K562 (cell line): ENCODE data around the gene DNAJC11. TPM values are rescaled to one million over a fixed set of nuclear protein-coding genes. Genes with fewer than 3 reads are reported as not detected.
A peak's percentile ranks its signal among the peaks of the same experiment; 100 is the strongest.

Source experiments
- ADNP ChIP-seq: fragments of 200-800 bp; sonication (Bioruptor generic); IDR thresholded peaks from 2 replicates; pipeline ENCODE4 v1.6.1; 2016; ENCODE audit warnings: missing genetic modification characterization, missing compliant biosample characterization
- CBX3 ChIP-seq, 2 experiments: IDR thresholded peaks; 1 replicate in 1 of 2; 2 replicates in 1 of 2; pipeline ENCODE4 v1.6.1; 2012; ENCODE audit warnings: inconsistent platforms in 2 of 2, low read length in 2 of 2, borderline replicate concordance in 1 of 2, control low read depth in 1 of 2
- EGR1 ChIP-seq: fragments of 450-650 bp; conservative IDR thresholded peaks from 2 replicates; pipeline ENCODE4 v1.6.1; 2017; ENCODE audit warnings: mild to moderate bottlenecking
- GABPB1 ChIP-seq: sonication (generic); formaldehyde crosslinking; IDR thresholded peaks from 2 replicates; pipeline ENCODE4 v1.8.0; 2022; ENCODE audit warnings: mild to moderate bottlenecking, missing genetic modification reagents
- IFI16 ChIP-seq: fragments of 250-450 bp; sonication (Bioruptor Pico); IDR thresholded peaks from 2 replicates; pipeline ENCODE4 v2.1.2; 2022; ENCODE audit warnings: mild to moderate bottlenecking, inconsistent platforms
- KDM2B ChIP-seq: fragments of 250-450 bp; sonication (Bioruptor Pico); IDR thresholded peaks from 2 replicates; pipeline ENCODE4 v1.8.0; 2021; ENCODE audit warnings: mild to moderate bottlenecking, moderate library complexity
- MED1 ChIP-seq: sonication (generic); formaldehyde crosslinking; IDR thresholded peaks from 2 replicates; pipeline ENCODE4 v1.8.1; 2023; ENCODE audit warnings: missing genetic modification reagents, borderline replicate concordance
- NCOR1 ChIP-seq: fragments of 450-650 bp; IDR thresholded peaks from 2 replicates; pipeline ENCODE4 v1.6.1; 2016; ENCODE audit warnings: mild to moderate bottlenecking, moderate library complexity
- NR2F6 ChIP-seq: fragments of 450-650 bp; formaldehyde crosslinking; IDR thresholded peaks from 2 replicates; pipeline ENCODE4 v1.4.0; 2020; ENCODE audit warnings: mild to moderate bottlenecking
- PCBP2 ChIP-seq: fragments of 200-400 bp; formaldehyde crosslinking; IDR thresholded peaks from 2 replicates; pipeline ENCODE4 v1.6.1; 2018; ENCODE audit warnings: low read length, low read depth, mild to moderate bottlenecking, moderate library complexity; ENCODE audit not compliant: poor library complexity, severe bottlenecking
- RUNX1 ChIP-seq: sonication (generic); IDR thresholded peaks from 2 replicates; pipeline ENCODE4 v1.6.1; 2016; ENCODE audit warnings: antibody characterized with exemption, low read depth
- SNIP1 ChIP-seq: fragments of 450-650 bp; IDR thresholded peaks from 2 replicates; pipeline ENCODE4 v1.7.1; 2017; ENCODE audit warnings: low read depth, mild to moderate bottlenecking
- TAF7 ChIP-seq: fragments of 450-650 bp; IDR thresholded peaks from 2 replicates; pipeline ENCODE4 v1.6.1; 2016; ENCODE audit warnings: missing genetic modification characterization, missing compliant biosample characterization
- TFE3 ChIP-seq: fragments of 450-650 bp; formaldehyde crosslinking; IDR thresholded peaks from 2 replicates; pipeline ENCODE4 v1.4.0; 2020; ENCODE audit warnings: mild to moderate bottlenecking, mixed read lengths
- YY1 ChIP-seq, 3 experiments: IDR thresholded peaks; 2 replicates each; pipeline ENCODE4 v1.6.1; 2011; ENCODE audit warnings: low read length in 2 of 3, mild to moderate bottlenecking in 2 of 3, moderate library complexity in 2 of 3, borderline replicate concordance in 1 of 3, control low read depth in 1 of 3, low read depth in 1 of 3; ENCODE audit not compliant: insufficient read depth in 3 of 3, insufficient replicate concordance in 2 of 3, control insufficient read depth in 1 of 3, insufficient read length in 1 of 3; ENCODE audit errors: extremely low read depth in 1 of 3
- ZNF318 ChIP-seq, 2 experiments: fragments of 450-650 bp; IDR thresholded peaks; 2 replicates each; pipeline ENCODE4 v1.6.1; 2016; ENCODE audit warnings: mild to moderate bottlenecking in 2 of 2, borderline replicate concordance in 1 of 2, low read depth in 1 of 2, moderate library complexity in 1 of 2
- polyA plus RNA-seq, 8 experiments: library from polyadenylated mRNA; depleted of rRNA in 4 of 8; stranded (reverse) in 5 of 8; unstranded in 3 of 8; fragments of >200 nt; fragmentation: Nextera tagmentation in 2 of 8; fragmentation: Illumina TruSeq in 1 of 8; extraction: Ambion mirVana in 2 of 8; extraction: Trizol in 1 of 8; gene quantifications; 2 replicates each; pipeline versions ENCODE4 v1.2.1 to v1.2.3, GENCODE V29; 2011 to 2014; ENCODE audit warnings: inconsistent platforms in 1 of 8, missing spikeins in 1 of 8
- total RNA-seq, 7 experiments: library from RNA; depleted of rRNA in 6 of 7; stranded (reverse); fragments of >200 nt in 6 of 7; fragmentation: Illumina TruSeq in 2 of 7; extraction: Trizol in 2 of 7; gene quantifications; 2 replicates each; pipeline versions ENCODE4 v1.2.1 to v1.2.3, GENCODE V29; 2011 to 2021; ENCODE audit warnings: low replicate concordance in 1 of 7

Gene DNAJC11
- total and polyA plus RNA-seq, 9 of the 15 experiments (the other 6 are each of a cell fraction or from before 2014, with no cell fraction given), result 14.1 to 123 (median 76.6) TPM

GRCh38 chr1:6603238-6603914 is 98.2 kb downstream of the DNAJC11 start (continued):
- TF ChIP-seq ZNF318 (IDR thresholded peaks at IDR 0.05; ENCODE audit: borderline replicate concordance in 1 of 2, low read depth in 1 of 2) (0 out of 4 replicates have a peak, but pooled peaks of 1 of the 2 experiments have one; percentile 15), ADNP (no peak), MED1 (CRISPR knock-in tag) (no peak), TAF7 (tag) (no peak), NR2F6 (CRISPR knock-in tag) (no peak), SNIP1 (no peak), EGR1 (no peak), NCOR1 (no peak), CBX3 (IDR thresholded peaks at IDR 0.05; ENCODE audit: borderline replicate concordance in 1 of 2, low read length in 2 of 2) (no peak), TFE3 (CRISPR knock-in tag) (no peak), KDM2B (CRISPR knock-in tag) (0 out of 2 replicates have a peak, but pooled peaks have one; percentile 39), IFI16 (CRISPR knock-in tag) (no peak), PCBP2 (no peak), YY1 (IDR thresholded peaks at IDR 0.05; ENCODE audit: borderline replicate concordance in 1 of 3, control insufficient read depth in 1 of 3, extremely low read depth in 1 of 3, insufficient read depth in 3 of 3, insufficient read length in 1 of 3, insufficient replicate concordance in 2 of 3, low read depth in 1 of 3, low read length in 2 of 3) (peak in 1 of 3 experiments; percentile 91), RUNX1 (no peak; the same call in 1 of the 2 replicates), GABPB1 (CRISPR knock-in tag) (0 out of 2 replicates have a peak, but pooled peaks have one; percentile 4)
